GM21619 (cell line): Measurements from ENCODE around the gene KCNJ5.

ENCODE experiments used
- ATAC-seq: cut with Tn5 transposase; IDR thresholded peaks from one replicate; pipeline ENCODE4 v1.9.1; 2021; ENCODE audit not compliant: unreplicated experiment

Gene KCNJ5

GRCh38 chr11:128949791-128950454 is 58.8 kb downstream of the KCNJ5 start:
- no peak for ATAC-seq

GRCh38 chr11:128953151-128953550 is 62.0 kb downstream of the KCNJ5 start:
- no peak for ATAC-seq

GRCh38 chr11:128955636-128956035 is 64.5 kb downstream of the KCNJ5 start:
- ATAC-seq = no peak

- peak; percentile 73 for ATAC-seq
Measured at GRCh38 chr11:128956401-128957201, 65.4 kb downstream of the KCNJ5 start.

GRCh38 chr11:128957202-128957482 is 66.0 kb downstream of the KCNJ5 start:
- no peak for ATAC-seq

- ATAC-seq = no peak
Measured at GRCh38 chr11:128961645-128962044, 70.5 kb downstream of the KCNJ5 start.

- no peak for ATAC-seq
Measured at GRCh38 chr11:128962896-128963295, 71.7 kb downstream of the KCNJ5 start.

- no peak for ATAC-seq
Measured at GRCh38 chr11:128963744-128964325, 72.7 kb downstream of the KCNJ5 start.

- ATAC-seq = no peak
Measured at GRCh38 chr11:128964463-128964930, 73.3 kb downstream of the KCNJ5 start.

GRCh38 chr11:128965485-128965884 is 74.3 kb downstream of the KCNJ5 start:
- peak; percentile 99 for ATAC-seq

GRCh38 chr11:128967578-128967977 is 76.4 kb downstream of the KCNJ5 start:
- no peak for ATAC-seq

GRCh38 chr11:128968916-128969315 is 77.8 kb downstream of the KCNJ5 start:
- no peak for ATAC-seq
